Measurements from ENCODE around the gene CREB3L4. TPM values are rescaled to one million over a fixed set of nuclear protein-coding genes. Genes with fewer than 3 reads are reported as not detected.
A peak's percentile ranks its signal among the peaks of the same experiment; 100 is the strongest.

Gene CREB3L4
- total RNA-seq, 2 experiments from 2014 or later = 17.0 to 28.2 TPM

DNA sequence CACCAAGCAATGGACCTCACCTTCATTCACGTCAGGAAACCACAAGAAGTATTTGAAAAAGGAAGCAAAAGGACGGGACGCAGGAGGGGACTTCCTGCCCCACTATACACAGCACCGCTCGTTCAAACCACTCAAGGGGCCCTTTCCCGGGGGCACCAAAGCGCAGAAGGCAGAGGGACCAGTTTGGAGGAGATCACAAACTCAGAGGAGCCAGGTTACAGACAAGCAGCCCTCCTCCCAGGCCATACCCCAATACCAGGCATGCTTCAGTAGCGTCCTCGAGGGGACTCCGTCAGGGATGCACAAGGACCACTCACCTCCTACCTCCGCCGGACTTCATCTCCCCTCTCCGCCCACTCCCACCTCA, 10.0 kb upstream of the CREB3L4 start:
- Histone ChIP-seq H3K4me3 (ENCODE audit: low read depth, low read length, poor library complexity, severe bottlenecking) (peak overlapping the region; percentile 87), H2AFZ (ENCODE audit: low read length) (peak overlapping the region; percentile 16; the same call in 1 of the 2 replicates), H3K27ac (ENCODE audit: low read depth, low read length, poor library complexity, severe bottlenecking) (peak overlapping the region; percentile 74), H3K9me3 (ENCODE audit: low read length) (no peaks in the 10 kb centered on the region), H3K36me3 (ENCODE audit: insufficient read depth, low read length) (peaks cover 35% of the 10 kb centered on the region), H4K20me1 (ENCODE audit: insufficient read depth, low read length) (peaks cover 18% of the 10 kb centered on the region), H3K79me2 (ENCODE audit: insufficient read depth, low read depth, low read length) (peaks cover 48% of the 10 kb centered on the region), H3K4me2 (ENCODE audit: low read length) (peak overlapping the region; percentile 97), H3K9me2 (ENCODE audit: insufficient read depth, low read length) (no peaks in the 10 kb centered on the region), H3K4me1 (ENCODE audit: insufficient read depth, low read length, poor library complexity, severe bottlenecking) (peaks cover 43% of the 10 kb centered on the region)
- POLR2A ChIA-PET = interaction anchor here (2.5 kb wide), 1 partner anchor 9 kb away, joined by 16 read pairs; the partner anchor contains the start of gene CREB3L4
- BruUV-seq (replicated peaks) = no TSS peak
- peak; percentile 62 for DNase-seq (ENCODE audit: low spot score)
- TF ChIP-seq EZH2phosphoT487 (IDR thresholded peaks at IDR 0.05; ENCODE audit: borderline replicate concordance, low read depth, low read length) = no peak
- TF ChIP-seq, protein P1, sequence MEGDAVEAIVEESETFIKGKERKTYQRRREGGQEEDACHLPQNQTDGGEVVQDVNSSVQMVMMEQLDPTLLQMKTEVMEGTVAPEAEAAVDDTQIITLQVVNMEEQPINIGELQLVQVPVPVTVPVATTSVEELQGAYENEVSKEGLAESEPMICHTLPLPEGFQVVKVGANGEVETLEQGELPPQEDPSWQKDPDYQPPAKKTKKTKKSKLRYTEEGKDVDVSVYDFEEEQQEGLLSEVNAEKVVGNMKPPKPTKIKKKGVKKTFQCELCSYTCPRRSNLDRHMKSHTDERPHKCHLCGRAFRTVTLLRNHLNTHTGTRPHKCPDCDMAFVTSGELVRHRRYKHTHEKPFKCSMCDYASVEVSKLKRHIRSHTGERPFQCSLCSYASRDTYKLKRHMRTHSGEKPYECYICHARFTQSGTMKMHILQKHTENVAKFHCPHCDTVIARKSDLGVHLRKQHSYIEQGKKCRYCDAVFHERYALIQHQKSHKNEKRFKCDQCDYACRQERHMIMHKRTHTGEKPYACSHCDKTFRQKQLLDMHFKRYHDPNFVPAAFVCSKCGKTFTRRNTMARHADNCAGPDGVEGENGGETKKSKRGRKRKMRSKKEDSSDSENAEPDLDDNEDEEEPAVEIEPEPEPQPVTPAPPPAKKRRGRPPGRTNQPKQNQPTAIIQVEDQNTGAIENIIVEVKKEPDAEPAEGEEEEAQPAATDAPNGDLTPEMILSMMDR (conservative IDR thresholded peaks at IDR 0.05; ENCODE audit: low read length) = no peak
- CTCF ChIA-PET (ENCODE audit: unreplicated experiment) = no interaction called here
- intact Hi-C loops (cut with micrococcal nuclease; ENCODE audit: unreplicated experiment) = loop anchor here (1.0 kb wide), 1 partner anchor 11 kb away; the partner anchor contains the start of gene DENND4B

DNA sequence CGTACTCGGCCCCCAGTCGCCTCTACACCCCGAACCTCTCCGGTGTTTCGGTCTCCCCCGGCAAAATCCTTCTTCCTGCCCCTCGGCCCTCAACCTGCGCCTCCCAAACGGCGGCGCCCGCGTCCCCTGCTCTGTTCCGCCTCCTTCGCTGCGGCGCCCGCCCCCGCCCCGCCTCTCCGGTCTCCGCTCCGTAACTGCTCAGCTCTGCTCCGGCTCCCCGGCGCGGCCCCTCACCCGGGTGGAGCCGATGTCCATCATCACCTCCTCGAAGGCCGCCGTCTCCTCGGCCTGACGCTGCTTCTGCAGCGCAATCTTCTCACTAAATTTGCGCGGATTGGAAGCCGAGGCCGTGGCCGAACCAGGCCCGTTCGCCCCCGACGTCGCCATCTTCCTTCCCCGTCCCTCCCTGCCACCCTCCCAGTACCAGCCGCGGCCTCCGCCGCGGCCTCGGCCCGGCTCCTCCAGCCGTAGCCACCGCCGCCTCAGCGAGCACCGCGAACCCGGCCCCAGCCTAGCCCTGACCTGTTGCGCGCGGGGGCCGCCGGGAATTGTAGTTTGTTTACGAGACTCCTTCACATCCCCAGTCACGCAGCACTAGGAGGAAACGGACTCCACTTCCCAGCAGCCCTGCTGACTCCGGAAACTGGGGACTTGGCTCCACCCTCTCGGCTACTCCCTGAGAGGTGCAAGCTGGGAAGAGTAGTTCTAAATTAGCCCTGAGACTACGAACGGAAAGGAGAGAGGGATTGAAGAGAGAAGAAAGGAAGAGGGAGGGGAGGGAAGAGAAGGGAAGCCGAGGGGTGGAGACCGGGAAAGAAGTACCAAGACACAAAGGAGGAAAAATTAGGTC, 9.4 kb upstream of the CREB3L4 start, which contains the start of gene CRTC2:
Gene CRTC2, minus strand, starts transcription at position 502 of the 850 bp plus-strand sequence. Its CDS starts 115 bp downstream, at position 387.
- Histone ChIP-seq H3K9me3 (ENCODE audit: low read length) (no peaks in the 10 kb centered on the region), H3K4me3 (ENCODE audit: low read depth, low read length, poor library complexity, severe bottlenecking) (peak within 1 kb of the TSS; percentile 87), H3K4me2 (ENCODE audit: low read length) (peak within 1 kb of the TSS; percentile 97), H3K4me1 (ENCODE audit: insufficient read depth, low read length, poor library complexity, severe bottlenecking) (peaks cover 43% of the 10 kb centered on the region), H3K27ac (ENCODE audit: low read depth, low read length, poor library complexity, severe bottlenecking) (peak within 1 kb of the TSS; percentile 74), H3K79me2 (ENCODE audit: insufficient read depth, low read depth, low read length) (peaks cover 53% of the 10 kb centered on the region), H4K20me1 (ENCODE audit: insufficient read depth, low read length) (peaks cover 18% of the 10 kb centered on the region), H3K36me3 (ENCODE audit: insufficient read depth, low read length) (peaks cover 32% of the 10 kb centered on the region), H2AFZ (ENCODE audit: low read length) (peak within 1 kb of the TSS; percentile 16; the same call in 1 of the 2 replicates), H3K9me2 (ENCODE audit: insufficient read depth, low read length) (no peaks in the 10 kb centered on the region)
- TF ChIP-seq EZH2phosphoT487 (IDR thresholded peaks at IDR 0.05; ENCODE audit: borderline replicate concordance, low read depth, low read length) = no peak
- TF ChIP-seq, protein P1 (conservative IDR thresholded peaks at IDR 0.05; ENCODE audit: low read length) = peak; percentile 37; the same call in 1 of the 2 replicates
- POLR2A ChIA-PET = interaction anchor here (0.8 to 2.5 kb wide), 2 partner anchors 8 to 9 kb away, joined by 3 to 16 read pairs; partner anchors contain the start of gene CREB3L4
- DNase-seq (ENCODE audit: low spot score) = peak; percentile 98
- CTCF ChIA-PET (ENCODE audit: unreplicated experiment) = no interaction called here
- intact Hi-C loops (cut with micrococcal nuclease; ENCODE audit: unreplicated experiment) = loop anchor here (1.0 kb wide), 1 partner anchor 12 kb away; the partner anchor contains the start of gene DENND4B
- no TSS peak for BruUV-seq (replicated peaks)

Measured in OCI-LY7 (cell line).